Thoracic aorta (tissue), 2 donors: ENCODE measurements around the gene PLEKHN1. TPM values are rescaled to one million over a fixed set of nuclear protein-coding genes. Genes with fewer than 3 reads are reported as not detected.

Source experiments
- ATAC-seq: fragments of 150-250 bp; one replicate; pipeline ENCODE4 v1.8.0; 2017; ENCODE audit warnings: low read depth; ENCODE audit not compliant: insufficient number of reproducible peaks, low FRiP score
- DNase-seq: peaks from one replicate; pipeline ENCODE4 v3.0.0-alpha.2; 2020; ENCODE audit warnings: low spot score
- H3K27ac ChIP-seq, 2 donors: fragments of 200-600 bp; sonication (generic); 1 replicate in 1 of 2; 2 replicates in 1 of 2; pipeline ENCODE4 v1.5.1; 2016; ENCODE audit warnings: mild to moderate bottlenecking in 2 of 2, moderate library complexity in 2 of 2
- H3K27me3 ChIP-seq: fragments of 200-600 bp; sonication (generic); replicated peaks from 2 replicates; pipeline ENCODE4 v1.6.0; 2016; ENCODE audit warnings: mild to moderate bottlenecking; ENCODE audit not compliant: insufficient read depth
- H3K36me3 ChIP-seq: fragments of 200-600 bp; sonication (generic); one replicate; pipeline ENCODE4 v1.5.1; 2016
- H3K4me1 ChIP-seq, 2 donors: fragments of 200-600 bp; sonication (generic); 1 replicate in 1 of 2; 2 replicates in 1 of 2; pipeline versions ENCODE4 v1.5.1 to v1.6.0; 2016; ENCODE audit warnings: low read depth in 2 of 2, mild to moderate bottlenecking in 1 of 2; ENCODE audit not compliant: control insufficient read depth in 1 of 2
- H3K4me3 ChIP-seq: fragments of 200-600 bp; sonication (generic); 2 replicates; pipeline ENCODE4 v1.5.1; 2016; ENCODE audit warnings: mild to moderate bottlenecking
- H3K9me3 ChIP-seq: fragments of 200-600 bp; sonication (generic); 2 replicates; pipeline ENCODE4 v1.5.1; 2016
- CTCF ChIP-seq: fragments of 200-600 bp; sonication (generic); IDR thresholded peaks from one replicate; pipeline ENCODE4 v1.5.1; 2019; ENCODE audit warnings: antibody characterized with exemption
- total RNA-seq, 2 donors: library from RNA; depleted of rRNA; stranded (reverse); fragments of >200 nt; gene quantifications; one replicate each; pipeline versions ENCODE4 v1.1.0 to v1.2.3, GENCODE V29; 2016

PLEKHN1 gene
- total RNA-seq, 2 donors from 2014 or later, result 0.27 TPM; not detected in 1

- no peak overlapping the region for H3K4me3 ChIP-seq
- H3K27ac ChIP-seq, result no peak overlapping the region
- H3K4me1 ChIP-seq, result peaks cover 9 to 29% of the 10 kb centered on the region in 2 donors
- peaks cover 2% of the 10 kb centered on the region for H3K9me3 ChIP-seq
- no peaks in the 10 kb centered on the region for H3K36me3 ChIP-seq
- ATAC-seq, result no peak
- H3K27me3 ChIP-seq, result no peaks in the 10 kb centered on the region
- TF ChIP-seq CTCF, result no peak
- no peak for DNase-seq
Measured at GRCh38 chr1:996851-997712, 30.8 kb downstream of the PLEKHN1 start.

- H3K9me3 ChIP-seq, result no peaks in the 10 kb centered on the region
- DNase-seq (no peak), ATAC-seq (no peak)
- no peak overlapping the region for H3K27ac ChIP-seq
- H3K4me1 ChIP-seq, result peaks cover 9 to 29% of the 10 kb centered on the region in 2 donors
- H3K27me3 ChIP-seq, result no peaks in the 10 kb centered on the region
- no peaks in the 10 kb centered on the region for H3K36me3 ChIP-seq
- H3K4me3 ChIP-seq, result no peak overlapping the region
- TF ChIP-seq CTCF, result no peak
Measured at GRCh38 chr1:997713-997992, 31.4 kb downstream of the PLEKHN1 start.

- no peaks in the 10 kb centered on the region for H3K9me3 ChIP-seq
- ATAC-seq (no peak), DNase-seq (no peak)
- TF ChIP-seq CTCF, result no peak
- no peaks in the 10 kb centered on the region for H3K36me3 ChIP-seq
- no peak overlapping the region for H3K27ac ChIP-seq
- H3K4me3 ChIP-seq, result peak overlapping the region; percentile 98
- H3K4me1 ChIP-seq, result peaks cover 9 to 29% of the 10 kb centered on the region in 2 donors
- H3K27me3 ChIP-seq, result no peaks in the 10 kb centered on the region
Measured at GRCh38 chr1:997993-998744, 31.9 kb downstream of the PLEKHN1 start.

GRCh38 chr1:998745-998994 lies 32.4 kb downstream of the PLEKHN1 start:
- no peaks in the 10 kb centered on the region for H3K36me3 ChIP-seq
- peaks cover 9 to 29% of the 10 kb centered on the region in 2 donors for H3K4me1 ChIP-seq
- H3K9me3 ChIP-seq, result no peaks in the 10 kb centered on the region
- peak overlapping the region; percentile 98 for H3K4me3 ChIP-seq
- TF ChIP-seq CTCF, result no peak
- no peaks in the 10 kb centered on the region for H3K27me3 ChIP-seq
- H3K27ac ChIP-seq, result no peak overlapping the region
- DNase-seq (no peak), ATAC-seq (no peak)

GRCh38 chr1:998995-999724 lies 32.9 kb downstream of the PLEKHN1 start:
- ATAC-seq (no peak), DNase-seq (no peak)
- no peak for TF ChIP-seq CTCF

More at GRCh38 chr1:998995-999724, 32.9 kb downstream of the PLEKHN1 start:
- Histone ChIP-seq H3K36me3 (no peaks in the 10 kb centered on the region), H3K4me3 (peak overlapping the region; percentile 98), H3K9me3 (no peaks in the 10 kb centered on the region), H3K27me3 (no peaks in the 10 kb centered on the region), H3K4me1 (peaks cover 9 to 29% of the 10 kb centered on the region in 2 donors), H3K27ac (peak overlapping the region; percentile 99)
